ENCODE measurements around the gene XXYLT1. TPM values are rescaled to one million over a fixed set of nuclear protein-coding genes. Genes with fewer than 3 reads are reported as not detected.

Gene XXYLT1
- total and polyA plus RNA-seq, 2 of the 8 experiments (the other 6 are each of a cell fraction or from before 2014, with no cell fraction given) = 18.9 to 23.8 TPM

GRCh38 chr3:195312714-195313113 is 41.8 kb upstream of the XXYLT1 start:
- no peak overlapping the region for H2BK5ac ChIP-seq (ENCODE audit: low read depth, low read length)
- no peak overlapping the region for H4K91ac ChIP-seq (replicated peaks; ENCODE audit: insufficient read length, low read length)
- H3K9me3 ChIP-seq (ENCODE audit: insufficient read depth in 2 of 2, low read depth in 1 of 2, low read length in 1 of 2) = no peaks in the 10 kb centered on the region
- no peak overlapping the region for H3K27ac ChIP-seq (ENCODE audit: low read depth, low read length)
- no peak overlapping the region for H3K56ac ChIP-seq (replicated peaks; ENCODE audit: insufficient read length, low read depth, low read length)
- H3K14ac ChIP-seq (ENCODE audit: insufficient read length) = no peak overlapping the region
- CTCF ChIA-PET (ENCODE audit: partially characterized antibody) = no interaction called here
- H2BK120ac ChIP-seq (replicated peaks; ENCODE audit: low read depth, low read length) = no peak overlapping the region
- H3K9ac ChIP-seq (replicated peaks in 1 of 4; ENCODE audit: extremely low read depth in 1 of 4, low read depth in 3 of 4, low read length in 3 of 4) = no peak overlapping the region
- TF ChIP-seq TBP (IDR thresholded peaks at IDR 0.05; ENCODE audit: low read depth, low read length) (no peak), JUND (IDR thresholded peaks at IDR 0.05; ENCODE audit: low read length) (no peak), RAD21 (IDR thresholded peaks at IDR 0.05 in 1 of 2, conservative IDR thresholded peaks at IDR 0.05 in 1 of 2; ENCODE audit: low read depth in 2 of 2, low read length in 2 of 2) (no peak), BACH1 (IDR thresholded peaks at IDR 0.05; ENCODE audit: low read length) (no peak), NRF1 (IDR thresholded peaks at IDR 0.05; ENCODE audit: low read depth, low read length) (no peak), TCF12 (IDR thresholded peaks at IDR 0.05; ENCODE audit: low read depth, low read length) (no peak), CTCF (IDR thresholded peaks at IDR 0.05; ENCODE audit: control extremely low read depth in 1 of 3, insufficient read depth in 1 of 3, low read depth in 1 of 3, low read length in 3 of 3) (no peak), FOSL1 (IDR thresholded peaks at IDR 0.05; ENCODE audit: insufficient read depth, low read depth, low read length) (no peak), RNF2 (IDR thresholded peaks at IDR 0.05; ENCODE audit: borderline replicate concordance, low read depth, low read length, missing control alignments, poor library complexity, severe bottlenecking) (no peak)
- no peak overlapping the region for H2BK12ac ChIP-seq (ENCODE audit: low read depth, low read length)
- H3K27me3 ChIP-seq (replicated peaks in 1 of 4; ENCODE audit: control insufficient read depth in 3 of 4, extremely low read depth in 1 of 4, insufficient read depth in 3 of 4, low read length in 3 of 4) = peaks cover 0 to 1% (median 0%) of the 10 kb centered on the region in 4 experiments; a peak in 1 of 7 replicates
- WGBS, 2 experiments (ENCODE audit: extremely low coverage in 1 of 2, insufficient coverage in 1 of 2, insufficient read length in 1 of 2, insufficient replicate concordance in 2 of 2, low coverage in 1 of 2, low lambda C conversion rate in 2 of 2, missing lambda C conversion rate in 1 of 2) = 93 to 100% methylated on average over 1 to 6 of the region's 6 CpGs
- POLR2A ChIA-PET (ENCODE audit: partially characterized antibody) = no interaction called here
- H3K79me2 ChIP-seq (ENCODE audit: control insufficient read depth in 1 of 2, insufficient read depth in 2 of 2, low read length in 2 of 2) = no peaks in the 10 kb centered on the region
- no peak overlapping the region for H3K4ac ChIP-seq (replicated peaks; ENCODE audit: insufficient read length, low read depth, low read length)
- no peaks in the 10 kb centered on the region for H3K79me1 ChIP-seq (ENCODE audit: low read depth, low read length)
- no peak overlapping the region for H3K23ac ChIP-seq (ENCODE audit: insufficient read length)
- H3K36me3 ChIP-seq (ENCODE audit: control insufficient read depth in 2 of 4, insufficient read depth in 4 of 4, low read length in 3 of 4) = no peaks in the 10 kb centered on the region; a peak in 1 of 8 replicates
- H2BK15ac ChIP-seq (ENCODE audit: low read length) = no peak overlapping the region
- H4K8ac ChIP-seq (ENCODE audit: extremely low read depth, insufficient read depth, low read length) = no peak overlapping the region
- FAIRE-seq (no peak), DNase-seq (ENCODE audit: low read depth in 1 of 2, low spot score in 2 of 2) (no peak)
- no peaks in the 10 kb centered on the region for H3K23me2 ChIP-seq (ENCODE audit: low read depth, low read length)
- H4K5ac ChIP-seq (ENCODE audit: insufficient read length, low read depth, low read length) = no peak overlapping the region
- H2AFZ ChIP-seq (ENCODE audit: low read length) = no peak overlapping the region
- no peak overlapping the region for H3K18ac ChIP-seq (ENCODE audit: extremely low read depth, low read length)
- no peak overlapping the region for H3K4me3 ChIP-seq (ENCODE audit: extremely low read depth in 1 of 4, insufficient read depth in 2 of 4, low read depth in 3 of 4, low read length in 4 of 4)
- no peak overlapping the region for H3K4me2 ChIP-seq (ENCODE audit: insufficient read depth in 1 of 2, low read depth in 2 of 2, low read length in 2 of 2)
- H2BK20ac ChIP-seq (ENCODE audit: low read length) = no peak overlapping the region
- no peak overlapping the region for H2AK5ac ChIP-seq (ENCODE audit: low read depth, low read length)
- no peaks in the 10 kb centered on the region for H4K20me1 ChIP-seq (replicated peaks in 1 of 2; ENCODE audit: control insufficient read depth in 1 of 2, insufficient read depth in 2 of 2, low read length in 2 of 2)
- H3K4me1 ChIP-seq (replicated peaks in 1 of 4; ENCODE audit: control insufficient read depth in 3 of 4, insufficient read depth in 4 of 4, low read length in 3 of 4) = no peaks in the 10 kb centered on the region
